ENCODE results near the gene RNF114.
"Not testable (repeated sequence)": the region's sequence is repeated elsewhere in the genome, so short reads cannot be mapped to it uniquely, and the experiment has no call there.

The RNF114 gene

DNA sequence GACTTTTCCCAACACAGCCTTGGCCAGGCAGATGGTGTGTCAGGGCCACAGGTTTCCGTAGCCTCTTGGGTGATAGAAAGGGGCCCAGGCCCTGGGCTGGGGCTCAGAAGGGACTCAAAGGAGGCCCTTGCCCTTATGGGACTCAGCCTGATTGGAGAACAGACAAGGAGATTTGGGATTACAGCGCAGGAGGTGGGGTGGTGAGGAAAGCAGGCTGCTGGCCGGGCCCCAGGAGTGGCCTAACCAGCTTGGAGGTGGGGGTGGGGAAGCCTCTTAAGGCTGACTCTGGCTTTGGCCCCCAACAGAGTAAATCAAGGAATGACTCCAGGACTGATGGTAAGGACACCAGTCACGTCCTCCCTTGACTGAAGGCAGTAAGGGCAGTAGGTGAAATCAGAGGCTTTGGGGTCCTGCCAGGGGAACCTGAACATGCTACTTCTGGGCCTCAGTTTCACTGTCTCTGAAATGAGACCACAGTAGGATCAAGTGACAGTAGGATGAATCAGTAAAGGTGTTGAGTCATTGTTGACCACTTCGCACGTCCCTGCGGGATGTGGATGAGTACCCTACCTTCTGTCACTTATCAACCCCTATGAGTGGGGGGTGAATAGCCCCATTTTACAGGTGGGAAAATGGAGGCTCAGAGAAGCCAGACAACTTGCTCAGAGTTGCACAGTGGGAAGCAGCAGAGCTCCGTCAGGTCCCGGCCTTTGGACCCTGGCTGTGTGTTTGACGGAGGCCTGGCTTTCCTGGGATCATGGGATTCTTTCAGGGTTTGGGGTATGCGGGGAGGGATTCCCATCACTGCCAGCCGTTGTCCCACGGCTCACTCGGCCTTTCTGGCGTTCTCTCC is 51.0 kb downstream of the RNF114 start:
- DNase-seq, result no peak

DNA sequence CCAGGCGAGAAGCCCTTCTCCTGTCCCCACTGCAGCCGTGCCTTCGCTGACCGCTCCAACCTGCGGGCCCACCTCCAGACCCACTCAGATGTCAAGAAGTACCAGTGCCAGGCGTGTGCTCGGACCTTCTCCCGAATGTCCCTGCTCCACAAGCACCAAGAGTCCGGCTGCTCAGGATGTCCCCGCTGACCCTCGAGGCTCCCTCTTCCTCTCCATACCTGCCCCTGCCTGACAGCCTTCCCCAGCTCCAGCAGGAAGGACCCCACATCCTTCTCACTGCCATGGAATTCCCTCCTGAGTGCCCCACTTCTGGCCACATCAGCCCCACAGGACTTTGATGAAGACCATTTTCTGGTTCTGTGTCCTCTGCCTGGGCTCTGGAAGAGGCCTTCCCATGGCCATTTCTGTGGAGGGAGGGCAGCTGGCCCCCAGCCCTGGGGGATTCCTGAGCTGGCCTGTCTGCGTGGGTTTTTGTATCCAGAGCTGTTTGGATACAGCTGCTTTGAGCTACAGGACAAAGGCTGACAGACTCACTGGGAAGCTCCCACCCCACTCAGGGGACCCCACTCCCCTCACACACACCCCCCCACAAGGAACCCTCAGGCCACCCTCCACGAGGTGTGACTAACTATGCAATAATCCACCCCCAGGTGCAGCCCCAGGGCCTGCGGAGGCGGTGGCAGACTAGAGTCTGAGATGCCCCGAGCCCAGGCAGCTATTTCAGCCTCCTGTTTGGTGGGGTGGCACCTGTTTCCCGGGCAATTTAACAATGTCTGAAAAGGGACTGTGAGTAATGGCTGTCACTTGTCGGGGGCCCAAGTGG is 51.9 kb downstream of the RNF114 start:
- DNase-seq, result no peak

DNA sequence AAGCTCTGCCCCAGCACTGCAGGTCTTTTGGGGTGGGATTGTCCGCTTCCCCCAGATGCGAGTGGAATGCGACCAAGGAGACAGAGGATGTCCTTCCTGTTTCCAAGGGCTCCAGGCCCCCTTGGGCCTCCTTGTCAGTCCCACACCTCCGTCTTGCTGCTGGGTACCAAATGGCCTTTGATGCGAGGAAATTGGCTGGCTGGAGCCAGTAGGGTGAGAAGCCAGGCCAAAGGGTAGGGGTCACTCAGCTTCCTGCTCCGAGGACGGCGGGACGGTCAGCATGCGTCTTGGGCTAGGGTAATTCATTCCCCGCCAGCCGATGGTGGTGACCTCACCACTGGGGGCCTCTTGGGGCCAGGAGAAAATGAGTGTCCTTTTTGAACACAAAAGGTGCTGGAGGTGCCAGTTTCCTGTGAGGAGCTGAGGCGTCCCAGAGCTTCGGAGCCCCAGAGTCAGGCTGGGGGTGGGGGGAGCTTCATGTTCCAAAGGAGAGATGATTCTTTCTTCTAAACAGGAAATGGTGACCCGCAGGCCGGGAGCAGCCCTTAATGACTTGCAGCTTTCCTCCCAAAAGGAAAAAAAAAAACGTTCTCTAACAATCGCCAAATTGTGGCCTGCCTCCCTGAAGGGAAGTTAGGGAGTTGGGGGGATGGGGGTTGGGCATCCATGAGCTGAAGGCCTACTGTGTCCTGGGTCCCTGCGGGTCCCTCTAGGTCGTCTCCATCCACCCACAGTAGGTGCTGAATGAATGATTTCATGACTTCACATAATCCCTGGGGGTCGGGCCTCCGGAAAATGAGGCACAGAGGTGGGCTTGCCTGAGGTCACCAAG is 53.3 kb downstream of the RNF114 start:
- no peak for DNase-seq

DNA sequence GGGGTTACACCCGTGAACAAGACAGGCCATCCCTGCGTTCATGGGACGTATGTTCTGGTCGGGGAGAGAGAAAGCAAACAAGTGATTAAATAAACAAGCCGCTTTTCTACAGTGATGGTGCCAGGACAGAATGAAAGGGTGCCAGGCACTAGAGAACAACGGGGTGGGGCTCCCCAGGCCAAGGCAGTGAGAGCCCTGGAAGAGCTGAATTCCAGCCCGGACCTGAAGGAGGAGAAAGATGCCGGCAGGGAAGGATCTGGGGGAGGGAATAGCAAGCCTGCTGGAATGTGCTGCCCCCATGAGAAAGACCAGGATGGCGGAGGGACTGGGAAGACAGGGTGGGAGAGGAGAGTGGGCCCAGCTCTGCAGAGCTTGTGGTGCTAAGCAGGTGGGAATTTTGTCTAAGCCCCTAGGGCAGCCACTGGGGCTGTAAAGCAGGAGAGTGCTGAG is 54.1 kb downstream of the RNF114 start:
- no peak for DNase-seq

DNA sequence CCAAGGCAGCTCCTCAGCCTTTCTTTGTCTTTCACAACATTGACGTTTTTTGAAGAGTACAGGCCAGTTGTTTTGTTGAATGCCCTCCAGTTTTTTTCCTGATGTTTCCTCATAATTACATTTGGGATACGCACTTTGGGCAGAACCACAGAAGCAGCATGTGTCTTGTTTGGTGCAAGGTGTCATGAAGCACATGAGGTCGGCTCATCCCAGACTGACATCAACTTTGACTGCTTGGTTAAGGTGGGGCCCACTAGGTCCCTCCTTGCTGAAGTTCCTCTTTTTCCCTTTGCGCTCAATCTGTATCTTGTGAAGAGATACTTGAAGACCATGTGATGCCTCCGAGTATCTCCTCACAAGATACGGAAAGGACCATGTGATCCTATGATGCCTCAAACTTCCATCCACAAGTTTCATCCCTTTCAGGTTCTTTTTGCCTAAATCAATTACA is 57.1 kb downstream of the RNF114 start:
- peak in 1 of 2 donors; percentile 42 for DNase-seq

DNA sequence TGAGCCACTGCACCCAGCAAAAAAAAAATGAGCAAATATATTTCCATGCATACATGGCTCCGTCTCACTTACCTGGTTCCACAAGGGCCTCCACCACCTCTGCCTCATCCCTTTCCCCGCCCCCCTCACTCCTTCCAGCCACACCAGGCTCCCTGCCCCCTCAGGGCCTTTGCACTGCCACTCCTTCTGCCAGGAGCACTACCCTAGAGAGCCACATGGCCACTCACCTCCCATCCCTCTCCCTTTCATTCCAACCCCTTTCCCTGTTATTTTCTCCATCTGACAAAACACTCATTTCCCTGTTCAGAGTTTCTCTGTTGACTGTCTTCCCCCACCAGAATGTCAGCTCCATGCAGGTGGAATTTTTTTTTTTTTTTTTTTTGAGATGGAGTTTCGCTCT is 59.4 kb downstream of the RNF114 start:
- DNase-seq, result no peak

DNA sequence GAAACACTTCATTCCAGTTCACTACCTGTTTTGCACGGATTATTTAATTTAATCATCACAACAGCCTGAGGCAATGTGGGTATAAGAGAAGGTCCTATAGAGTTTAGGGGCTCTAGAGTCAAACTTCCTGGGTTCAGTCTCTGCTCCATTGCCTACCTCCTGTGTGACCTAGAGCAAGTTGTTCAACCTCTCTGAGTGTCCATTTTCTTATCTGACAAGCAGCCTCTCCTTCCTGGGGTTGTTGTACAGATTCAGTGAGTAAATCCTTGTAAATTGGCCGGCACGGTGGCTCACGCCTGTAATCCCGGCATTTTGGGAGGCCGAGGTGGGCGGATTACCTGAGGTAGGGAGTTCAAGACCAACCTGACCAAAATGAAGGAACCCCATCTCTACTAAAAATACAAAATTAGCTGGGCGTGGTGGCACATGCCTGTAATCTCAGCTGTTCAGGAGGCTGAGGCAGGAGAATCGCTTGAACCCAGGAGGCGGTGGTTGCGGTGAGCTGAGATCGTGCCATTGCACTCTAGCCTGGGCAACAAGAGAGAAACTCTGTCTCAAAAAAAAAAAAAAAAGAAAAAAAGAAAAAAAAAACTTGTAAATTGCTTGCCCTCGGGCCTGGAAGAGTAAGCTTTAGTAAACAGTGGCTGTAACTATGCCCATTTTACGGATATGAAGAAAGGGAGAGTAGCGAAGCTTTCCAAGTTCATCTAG is 62.4 kb downstream of the RNF114 start:
- not testable (repeated sequence) for DNase-seq

DNA sequence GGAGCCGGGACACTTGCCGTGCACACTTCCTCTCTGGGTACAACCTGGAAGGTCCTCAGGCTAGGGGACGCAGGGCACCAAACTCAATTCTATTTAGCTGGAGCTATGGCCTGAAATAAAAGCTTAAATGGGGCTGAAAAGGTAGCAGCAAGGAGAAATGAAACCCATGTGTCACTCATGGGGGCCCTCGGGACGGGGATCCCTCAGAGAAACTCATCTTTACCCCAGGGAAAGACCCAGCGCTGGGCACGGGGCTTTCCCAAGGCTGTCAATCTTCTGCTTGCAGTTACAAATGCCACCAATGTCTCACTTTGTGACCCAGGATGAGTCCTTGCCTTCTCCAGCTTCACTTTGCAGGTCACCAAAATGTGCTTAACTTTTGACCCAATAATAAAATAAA is 63.1 kb downstream of the RNF114 start:
- peak in 1 of 2 donors; percentile 60 for DNase-seq

DNA sequence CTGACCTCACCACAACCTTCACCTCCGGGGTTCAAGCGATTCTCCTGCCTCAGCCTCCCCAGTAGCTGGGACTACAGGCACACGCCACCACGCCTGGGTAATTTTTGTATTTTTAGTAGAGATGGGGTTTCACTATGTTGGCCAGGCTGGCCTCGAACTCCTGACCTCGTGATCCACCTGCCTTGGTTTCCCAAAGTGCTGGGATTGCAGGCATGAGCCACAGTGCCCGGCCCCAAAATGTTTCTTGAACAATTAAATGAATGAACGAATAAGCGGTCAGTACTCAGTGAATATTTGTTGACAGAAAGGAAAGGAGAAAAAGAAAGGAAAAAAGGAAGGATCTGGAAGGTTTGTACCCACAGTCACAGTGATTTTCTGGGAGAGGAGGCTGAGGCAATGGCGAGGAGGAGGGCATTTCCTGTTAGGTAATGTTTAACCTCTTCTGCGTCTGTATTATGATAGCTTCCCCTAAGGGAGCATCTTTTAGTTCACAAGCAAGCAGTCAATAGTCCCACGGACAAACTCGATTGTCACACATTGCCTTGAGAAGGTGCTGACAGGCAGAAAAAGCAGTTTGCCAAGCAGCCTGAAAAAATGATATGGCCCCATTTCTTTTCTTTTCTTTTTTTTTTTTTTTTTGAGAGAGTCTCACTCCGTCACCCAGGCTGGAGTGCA is 64.5 kb downstream of the RNF114 start:
- DNase-seq, result not testable (repeated sequence)

DNA sequence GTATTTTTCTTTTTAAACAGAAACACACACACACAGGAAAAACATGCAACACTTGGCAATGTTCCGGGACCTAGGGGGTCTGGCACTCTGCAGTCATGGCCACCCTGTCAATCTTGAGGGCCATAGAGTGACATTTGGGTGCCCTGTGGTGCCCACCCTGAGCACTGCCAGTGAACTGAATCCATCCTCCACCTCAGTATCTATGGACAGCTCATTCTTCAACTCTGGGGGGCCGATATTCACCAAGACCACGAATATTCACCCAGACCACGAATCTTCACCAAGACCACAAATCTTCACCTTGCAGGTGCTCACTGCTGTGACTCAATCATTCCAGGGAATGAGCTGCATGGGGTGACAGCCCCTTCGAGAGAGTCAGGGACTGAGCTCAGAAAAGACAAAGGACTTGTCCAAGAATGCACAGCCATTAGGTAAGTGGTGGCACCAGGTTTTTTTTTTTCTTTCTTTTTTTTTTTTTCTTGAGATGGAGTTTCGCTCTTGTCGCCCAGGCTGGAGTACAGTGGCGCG is 65.7 kb downstream of the RNF114 start:
- no peak for DNase-seq

DNA sequence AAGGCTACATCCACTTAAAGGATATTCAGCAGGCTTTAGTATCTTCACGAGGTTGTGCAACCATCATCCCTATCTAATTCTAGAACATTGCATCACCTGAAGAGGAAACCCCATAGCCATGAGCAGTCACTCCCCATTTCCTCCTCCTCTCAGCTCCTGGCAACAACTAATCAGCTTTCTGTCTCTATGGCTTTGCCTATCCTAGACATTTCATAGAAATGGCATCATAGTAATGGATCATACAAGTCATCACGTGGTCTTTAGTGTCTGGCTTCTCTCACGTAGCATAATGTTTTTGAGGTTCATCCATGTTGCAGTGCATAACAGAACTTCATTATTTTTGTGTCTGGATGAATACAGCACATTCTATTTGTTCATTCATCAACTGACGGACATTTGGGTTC is 67.1 kb downstream of the RNF114 start:
- peak in 1 of 2 donors; percentile 56 for DNase-seq
